Parathyroid adenoma (tissue), 2 donors: ENCODE results near the gene GGA3.
"Not testable (repeated sequence)": the region's sequence is repeated elsewhere in the genome, so short reads cannot be mapped to it uniquely, and the experiment has no call there.

Experiments used
- H2AFZ ChIP-seq: fragments of 300-600 bp; sonication (generic); one replicate; pipeline ENCODE4 v1.7.0; 2017; ENCODE audit warnings: antibody characterized with exemption, mild to moderate bottlenecking
- H3K27ac ChIP-seq: fragments of 300-600 bp; sonication (generic); one replicate; pipeline ENCODE4 v1.7.0; 2017
- H3K27me3 ChIP-seq: fragments of 300-600 bp; sonication (generic); one replicate; pipeline ENCODE4 v1.7.0; 2017; ENCODE audit warnings: low read length; ENCODE audit not compliant: control insufficient read depth, insufficient read depth
- H3K36me3 ChIP-seq: fragments of 300-600 bp; sonication (generic); one replicate; pipeline ENCODE4 v1.7.0; 2017; ENCODE audit warnings: low read length; ENCODE audit not compliant: control insufficient read depth, insufficient read depth
- H3K4me1 ChIP-seq: fragments of 300-600 bp; sonication (generic); one replicate; pipeline ENCODE4 v1.7.0; 2017; ENCODE audit warnings: control low read depth
- H3K4me2 ChIP-seq: fragments of 300-600 bp; sonication (generic); one replicate; pipeline ENCODE4 v1.7.0; 2017; ENCODE audit warnings: low read length
- H3K4me3 ChIP-seq: fragments of 300-600 bp; sonication (generic); one replicate; pipeline ENCODE4 v1.7.0; 2017; ENCODE audit warnings: low read depth, low read length
- H3K79me2 ChIP-seq: fragments of 300-600 bp; sonication (generic); one replicate; pipeline ENCODE4 v1.7.0; 2017; ENCODE audit warnings: control low read depth
- H3K9ac ChIP-seq: fragments of 300-600 bp; sonication (generic); one replicate; pipeline ENCODE4 v1.7.0; 2017; ENCODE audit warnings: mild to moderate bottlenecking
- H3K9me3 ChIP-seq: fragments of 300-600 bp; sonication (generic); one replicate; pipeline ENCODE4 v1.7.0; 2017; ENCODE audit warnings: low read length; ENCODE audit not compliant: control insufficient read depth
- CTCF ChIP-seq: fragments of 300-600 bp; sonication (generic); IDR thresholded peaks from one replicate; pipeline ENCODE4 v1.7.0; 2017; ENCODE audit warnings: antibody characterized with exemption, mild to moderate bottlenecking
- donor health status: primary hyperparathyroidism.

Gene GGA3

GRCh38 chr17:75285123-75285522 is 23.7 kb upstream of the GGA3 start:
- Histone ChIP-seq H3K27me3 (no peaks in the 10 kb centered on the region), H3K27ac (no peak overlapping the region), H3K9ac (no peak overlapping the region), H2AFZ (no peak overlapping the region), H3K79me2 (peaks cover 3% of the 10 kb centered on the region), H3K36me3 (no peaks in the 10 kb centered on the region), H3K9me3 (no peaks in the 10 kb centered on the region), H3K4me3 (no peak overlapping the region), H3K4me2 (no peak overlapping the region), H3K4me1 (no peaks in the 10 kb centered on the region)
- TF ChIP-seq CTCF: no peak

- not testable (repeated sequence) for H3K9ac ChIP-seq, H3K79me2 ChIP-seq, H3K27ac ChIP-seq, H2AFZ ChIP-seq, H3K9me3 ChIP-seq, H3K4me3 ChIP-seq, H3K27me3 ChIP-seq, H3K4me2 ChIP-seq, H3K36me3 ChIP-seq, H3K4me1 ChIP-seq
Observed at GRCh38 chr17:75280189-75280588, 18.8 kb upstream of the GGA3 start.

GRCh38 chr17:75277664-75278071 is 16.3 kb upstream of the GGA3 start:
- no peak overlapping the region for H2AFZ ChIP-seq
- no peaks in the 10 kb centered on the region for H3K9me3 ChIP-seq
- TF ChIP-seq CTCF: no peak
- no peaks in the 10 kb centered on the region for H3K36me3 ChIP-seq
- H3K27ac ChIP-seq: no peak overlapping the region
- no peak overlapping the region for H3K4me3 ChIP-seq
- H3K9ac ChIP-seq: no peak overlapping the region
- H3K27me3 ChIP-seq: no peaks in the 10 kb centered on the region
- H3K4me2 ChIP-seq: no peak overlapping the region
- H3K4me1 ChIP-seq: no peaks in the 10 kb centered on the region
- H3K79me2 ChIP-seq: no peaks in the 10 kb centered on the region

GRCh38 chr17:75273977-75274708 is 12.7 kb upstream of the GGA3 start:
- Histone ChIP-seq H3K4me2 (no peak overlapping the region), H3K4me3 (no peak overlapping the region), H3K4me1 (peaks cover 12% of the 10 kb centered on the region), H3K36me3 (no peaks in the 10 kb centered on the region), H3K27me3 (no peaks in the 10 kb centered on the region), H3K79me2 (no peaks in the 10 kb centered on the region), H3K27ac (no peak overlapping the region), H2AFZ (no peak overlapping the region), H3K9ac (no peak overlapping the region), H3K9me3 (no peaks in the 10 kb centered on the region)
- TF ChIP-seq CTCF: no peak

GRCh38 chr17:75272848-75273184 is 11.4 kb upstream of the GGA3 start:
- Histone ChIP-seq H3K27ac (no peak overlapping the region), H2AFZ (no peak overlapping the region), H3K27me3 (no peaks in the 10 kb centered on the region), H3K4me2 (no peak overlapping the region), H3K4me3 (no peak overlapping the region), H3K9me3 (no peaks in the 10 kb centered on the region), H3K4me1 (peaks cover 14% of the 10 kb centered on the region), H3K36me3 (no peaks in the 10 kb centered on the region), H3K79me2 (no peaks in the 10 kb centered on the region), H3K9ac (no peak overlapping the region)
- no peak for TF ChIP-seq CTCF
